SK-N-SH treated with all-trans-retinoic acid at 6 μM for 48 hours (cell line): ENCODE measurements around the gene SPRED1.

Experiments used
- BACH2 ChIP-seq: fragments of 250-450 bp; sonication (Bioruptor Pico); IDR thresholded peaks from 2 replicates; pipeline ENCODE4 v1.9.0; 2021; ENCODE audit warnings: mild to moderate bottlenecking, borderline replicate concordance
- RARB ChIP-seq: fragments of 250-450 bp; sonication (Bioruptor Pico); IDR thresholded peaks from 2 replicates; pipeline ENCODE4 v1.8.0; 2021; ENCODE audit warnings: mild to moderate bottlenecking, moderate library complexity
- TOX ChIP-seq: fragments of 250-450 bp; sonication (Bioruptor Pico); IDR thresholded peaks from 2 replicates; pipeline ENCODE4 v1.8.0; 2021; ENCODE audit warnings: mild to moderate bottlenecking, moderate library complexity, borderline replicate concordance
- ZFP3 ChIP-seq: fragments of 250-450 bp; sonication (Bioruptor Pico); IDR thresholded peaks from 2 replicates; pipeline ENCODE4 v1.5.0; 2020; ENCODE audit warnings: mild to moderate bottlenecking, moderate library complexity
- TF ChIP-seq, protein P1 (sequence below): fragments of 250-450 bp; sonication (Bioruptor Pico); IDR thresholded peaks from 2 replicates; pipeline ENCODE4 v1.8.0; 2020; ENCODE audit warnings: mild to moderate bottlenecking, moderate library complexity, borderline replicate concordance

DNA sequence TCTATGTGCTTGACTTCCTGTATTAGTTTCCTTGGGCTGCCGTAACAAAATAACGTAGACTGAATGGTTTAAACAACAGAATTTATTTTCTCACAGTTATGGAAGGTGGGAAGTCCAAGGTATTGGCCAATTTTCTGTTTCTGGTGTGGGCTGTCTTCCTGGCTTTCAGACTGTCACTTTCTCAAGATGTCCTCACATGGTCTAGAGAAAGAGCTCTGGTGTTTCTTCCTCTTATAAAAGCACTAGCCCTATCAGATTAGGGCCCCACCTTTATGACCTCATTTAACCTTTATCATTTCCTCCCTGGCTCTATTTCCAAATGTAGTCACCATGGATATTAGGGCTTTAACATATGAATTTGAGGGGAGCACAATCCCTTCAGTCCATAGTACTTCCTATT, 54.6 kb downstream of the SPRED1 start:
- TF ChIP-seq ZFP3 (CRISPR knock-in tag), result no peak
- TF ChIP-seq, protein P1, sequence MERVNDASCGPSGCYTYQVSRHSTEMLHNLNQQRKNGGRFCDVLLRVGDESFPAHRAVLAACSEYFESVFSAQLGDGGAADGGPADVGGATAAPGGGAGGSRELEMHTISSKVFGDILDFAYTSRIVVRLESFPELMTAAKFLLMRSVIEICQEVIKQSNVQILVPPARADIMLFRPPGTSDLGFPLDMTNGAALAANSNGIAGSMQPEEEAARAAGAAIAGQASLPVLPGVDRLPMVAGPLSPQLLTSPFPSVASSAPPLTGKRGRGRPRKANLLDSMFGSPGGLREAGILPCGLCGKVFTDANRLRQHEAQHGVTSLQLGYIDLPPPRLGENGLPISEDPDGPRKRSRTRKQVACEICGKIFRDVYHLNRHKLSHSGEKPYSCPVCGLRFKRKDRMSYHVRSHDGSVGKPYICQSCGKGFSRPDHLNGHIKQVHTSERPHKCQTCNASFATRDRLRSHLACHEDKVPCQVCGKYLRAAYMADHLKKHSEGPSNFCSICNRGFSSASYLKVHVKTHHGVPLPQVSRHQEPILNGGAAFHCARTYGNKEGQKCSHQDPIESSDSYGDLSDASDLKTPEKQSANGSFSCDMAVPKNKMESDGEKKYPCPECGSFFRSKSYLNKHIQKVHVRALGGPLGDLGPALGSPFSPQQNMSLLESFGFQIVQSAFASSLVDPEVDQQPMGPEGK (CRISPR knock-in tag), result no peak
- TF ChIP-seq RARB (CRISPR knock-in tag), result no peak
- no peak for TF ChIP-seq TOX (CRISPR knock-in tag)
- no peak for TF ChIP-seq BACH2 (CRISPR knock-in tag)
